HepG2 (cell line): ENCODE results near the gene PDE4D. TPM values are rescaled to one million over a fixed set of nuclear protein-coding genes. Genes with fewer than 3 reads are reported as not detected.

ENCODE experiments used
- BORCS8-MEF2B ChIP-seq: sonication (generic); formaldehyde crosslinking; IDR thresholded peaks from 2 replicates; pipeline ENCODE4 v1.8.0; 2022; ENCODE audit warnings: mild to moderate bottlenecking, missing genetic modification reagents
- FOXC1 ChIP-seq: sonication (generic); formaldehyde crosslinking; IDR thresholded peaks from 2 replicates; pipeline ENCODE4 v1.8.0; 2022; ENCODE audit warnings: mild to moderate bottlenecking, missing genetic modification reagents, borderline replicate concordance
- GLI4 ChIP-seq: sonication (generic); formaldehyde crosslinking; IDR thresholded peaks from 2 replicates; pipeline ENCODE4 v1.5.1; 2020; ENCODE audit warnings: missing genetic modification reagents, mild to moderate bottlenecking, moderate library complexity, borderline replicate concordance
- HMGXB3 ChIP-seq: sonication (generic); formaldehyde crosslinking; IDR thresholded peaks from 2 replicates; pipeline ENCODE4 v1.4.0; 2020; ENCODE audit warnings: missing genetic modification reagents, borderline replicate concordance
- HMGXB4 ChIP-seq, 2 experiments: sonication (generic) in 1 of 2; formaldehyde crosslinking in 1 of 2; IDR thresholded peaks; 2 replicates each; pipeline versions ENCODE4 v1.4.0 to v1.6.1; 2018 to 2020; ENCODE audit warnings: missing genetic modification reagents in 2 of 2, borderline replicate concordance in 1 of 2, low read depth in 1 of 2, mild to moderate bottlenecking in 1 of 2, missing biosample characterization in 1 of 2
- HNF4A ChIP-seq: sonication (generic); formaldehyde crosslinking; IDR thresholded peaks from 2 replicates; pipeline ENCODE4 v1.4.0; 2020; ENCODE audit warnings: missing genetic modification reagents
- HNRNPL ChIP-seq: fragments of 200-400 bp; formaldehyde crosslinking; IDR thresholded peaks from 2 replicates; pipeline ENCODE4 v1.6.1; 2017; ENCODE audit warnings: mild to moderate bottlenecking, low read depth, low read length
- MEIS2 ChIP-seq: sonication (generic); formaldehyde crosslinking; IDR thresholded peaks from 2 replicates; pipeline ENCODE4 v1.9.0; 2021; ENCODE audit warnings: mild to moderate bottlenecking, missing genetic modification reagents
- RBAK ChIP-seq: sonication (generic); formaldehyde crosslinking; IDR thresholded peaks from 2 replicates; pipeline ENCODE4 v1.5.1; 2020; ENCODE audit warnings: mild to moderate bottlenecking, missing genetic modification reagents
- REPIN1 ChIP-seq: sonication (generic); formaldehyde crosslinking; IDR thresholded peaks from 2 replicates; pipeline ENCODE4 v1.8.0; 2022; ENCODE audit warnings: missing genetic modification reagents, low read depth, mild to moderate bottlenecking, borderline replicate concordance
- SRY ChIP-seq: sonication (generic); formaldehyde crosslinking; IDR thresholded peaks from 2 replicates; pipeline ENCODE4 v1.8.0; 2022; ENCODE audit warnings: mild to moderate bottlenecking, missing genetic modification reagents
- TFDP1 ChIP-seq: IDR thresholded peaks from 2 replicates; pipeline ENCODE4 v1.6.1; 2016; ENCODE audit warnings: missing compliant biosample characterization, missing genetic modification reagents, borderline replicate concordance
- ZBTB8A ChIP-seq: sonication (generic); formaldehyde crosslinking; IDR thresholded peaks from 2 replicates; pipeline ENCODE4 v1.4.0; 2020; ENCODE audit warnings: mild to moderate bottlenecking, low read depth, missing genetic modification reagents, borderline replicate concordance
- ZFX ChIP-seq: sonication (generic); formaldehyde crosslinking; IDR thresholded peaks from 2 replicates; pipeline ENCODE4 v1.4.0; 2020; ENCODE audit warnings: mild to moderate bottlenecking, low read depth, missing genetic modification reagents, moderate library complexity
- ZMAT3 ChIP-seq: sonication (generic); formaldehyde crosslinking; conservative IDR thresholded peaks from 2 replicates; pipeline ENCODE4 v1.7.0; 2021; ENCODE audit warnings: missing genetic modification reagents
- ZNF138 ChIP-seq: sonication (generic); formaldehyde crosslinking; IDR thresholded peaks from 2 replicates; pipeline ENCODE4 v1.5.0; 2020; ENCODE audit warnings: mild to moderate bottlenecking, low read depth, missing genetic modification reagents
- ZSCAN30 ChIP-seq: sonication (generic); formaldehyde crosslinking; IDR thresholded peaks from 2 replicates; pipeline ENCODE4 v1.5.0; 2020; ENCODE audit warnings: mild to moderate bottlenecking, missing genetic modification reagents
- ZZZ3 ChIP-seq: sonication (generic); formaldehyde crosslinking; IDR thresholded peaks from 2 replicates; pipeline ENCODE4 v1.4.0; 2020; ENCODE audit warnings: missing genetic modification reagents, mild to moderate bottlenecking, borderline replicate concordance
- polyA plus RNA-seq, 8 experiments: library from polyadenylated mRNA; depleted of rRNA in 3 of 8; stranded (reverse) in 7 of 8; unstranded in 1 of 8; fragments of >200 nt; fragmentation: Illumina TruSeq in 4 of 8; extraction: Trizol in 4 of 8; gene quantifications; 2 replicates each; pipeline versions ENCODE4 v1.2.1 to v1.2.3, GENCODE V29; 2011 to 2016; ENCODE audit warnings: low read depth in 4 of 8, missing spikeins in 1 of 8, mixed read lengths in 1 of 8; ENCODE audit not compliant: insufficient read depth in 1 of 8
- total RNA-seq, 5 experiments: library from RNA; depleted of rRNA; stranded (reverse); fragments of >200 nt; fragmentation: Illumina TruSeq; extraction: Trizol; gene quantifications; 2 replicates each; pipeline ENCODE4 v1.2.3, GENCODE V29; 2016; ENCODE audit warnings: low read depth in 1 of 5

The PDE4D gene
- total and polyA plus RNA-seq, 2 of the 13 experiments (the other 11 are each of a cell fraction or from before 2014, with no cell fraction given): 7.0 to 12.2 TPM

DNA sequence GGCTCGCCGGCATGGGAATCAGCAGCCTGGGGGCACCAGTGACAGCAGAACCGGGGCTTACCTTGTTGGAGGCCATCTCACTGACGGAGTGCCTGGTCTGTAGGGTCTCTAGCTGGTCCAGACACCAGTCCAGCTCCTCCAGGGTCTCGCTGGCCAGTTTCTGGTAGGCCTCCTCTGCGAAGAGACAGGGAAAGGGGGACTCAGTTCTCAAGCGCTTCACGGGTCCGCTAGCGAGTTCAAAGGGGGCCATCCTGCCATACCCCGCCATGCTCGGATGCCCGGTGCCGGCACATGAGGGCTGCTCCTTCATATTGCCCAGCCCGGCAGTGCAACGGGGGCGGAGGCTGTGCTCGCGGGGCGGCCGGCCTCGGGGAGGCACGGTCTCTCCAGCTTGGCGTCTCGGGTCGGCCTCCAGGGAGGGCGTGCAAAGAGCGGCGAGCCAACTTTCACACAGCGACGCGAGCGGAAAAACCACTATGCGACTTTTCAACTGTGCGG, 854.7 kb downstream of the PDE4D start (continued):
- TF ChIP-seq HMGXB3 (CRISPR knock-in tag) (no peak), GLI4 (peak; percentile 45; the same call in 1 of the 2 replicates), ZNF138 (CRISPR knock-in tag) (0 out of 2 replicates have a peak, but pooled peaks have one; percentile 51), ZZZ3 (CRISPR knock-in tag) (peak; percentile 18; the same call in 1 of the 2 replicates), ZFX (peak; percentile 68; the same call in 1 of the 2 replicates), FOXC1 (0 out of 2 replicates have a peak, but pooled peaks have one; percentile 7), HMGXB4 (CRISPR knock-in tag; IDR thresholded peaks at IDR 0.05; ENCODE audit: borderline replicate concordance in 1 of 2, low read depth in 1 of 2) (peak in 1 of 2 experiments; percentile 77; a peak in 1 of 4 replicates), SRY (CRISPR knock-in tag) (no peak), MEIS2 (CRISPR knock-in tag) (peak; percentile 9; the same call in 1 of the 2 replicates), BORCS8-MEF2B (CRISPR knock-in tag) (peak; percentile 10; the same call in 1 of the 2 replicates), TFDP1 (CRISPR knock-in tag) (peak; percentile 43), ZBTB8A (CRISPR knock-in tag) (no peak), HNF4A (no peak), RBAK (CRISPR knock-in tag) (no peak), ZSCAN30 (CRISPR knock-in tag) (no peak), ZMAT3 (CRISPR knock-in tag) (0 out of 2 replicates have a peak, but pooled peaks have one; percentile 18), REPIN1 (CRISPR knock-in tag) (peak; percentile 34; the same call in 1 of the 2 replicates), HNRNPL (no peak)
